Left lung (tissue), 10 donors: ENCODE measurements around the gene GABRR1. TPM values are rescaled to one million over a fixed set of nuclear protein-coding genes. Genes with fewer than 3 reads are reported as not detected.

Experiments used
- ATAC-seq: fragments of 200-7000 bp; cut with Tn5 transposase; one replicate; pipeline ENCODE4 v1.9.1; 2020; ENCODE audit warnings: moderate library complexity
- DNase-seq, 4 donors: peaks; one replicate each; pipeline ENCODE4 v3.0.0-alpha.2; 2013 to 2020
- H3K27ac ChIP-seq, 2 donors: fragments of 200-600 bp; sonication (generic) in 1 of 2; one replicate each; pipeline versions ENCODE4 v1.5.0 to v1.8.0; 2020 to 2021
- H3K27me3 ChIP-seq, 2 donors: fragments of 200-600 bp; sonication (generic) in 1 of 2; one replicate each; pipeline versions ENCODE4 v1.5.0 to v1.8.0; 2020 to 2021
- H3K36me3 ChIP-seq, 2 donors: fragments of 200-600 bp; sonication (generic) in 1 of 2; one replicate each; pipeline versions ENCODE4 v1.5.0 to v1.8.0; 2020 to 2021
- H3K4me1 ChIP-seq, 2 donors: fragments of 200-600 bp; one replicate each; pipeline ENCODE4 v1.8.0; 2021
- H3K4me3 ChIP-seq, 2 donors: fragments of 200-600 bp; sonication (generic) in 1 of 2; one replicate each; pipeline versions ENCODE4 v1.5.0 to v1.8.0; 2020 to 2021; ENCODE audit warnings: mild to moderate bottlenecking in 1 of 2
- H3K9me3 ChIP-seq, 2 donors: fragments of 200-600 bp; sonication (generic) in 1 of 2; one replicate each; pipeline versions ENCODE4 v1.5.0 to v1.8.0; 2020 to 2021
- CTCF ChIP-seq, 2 donors: fragments of 200-600 bp; sonication (generic) in 1 of 2; IDR thresholded peaks; one replicate each; pipeline versions ENCODE4 v1.5.0 to v1.8.0; 2021; ENCODE audit warnings: antibody characterized with exemption in 2 of 2
- intact Hi-C, 2 donors: fragments of 100-400 bp; cut with DNase I; formaldehyde crosslinking; loops; one replicate each; pipeline versions ENCODE4 v1.11.2 to v1.14.2; 2022
- polyA plus RNA-seq, 6 donors: library from polyadenylated mRNA; unstranded; fragments of 120-200 nt; gene quantifications; one replicate each; pipeline ENCODE4 v1.2.1, GENCODE V29; 2013; ENCODE audit not compliant: insufficient read length in 6 of 6
- total RNA-seq, 2 donors: library from RNA; stranded (reverse); fragmentation: NEBNext Ultra II Directional; extraction: Animal tissue kit (Norgen Biotek cat#: 25700); gene quantifications; one replicate each; pipeline ENCODE4 v1.2.1, GENCODE V29; 2021
- donor health status: DM: no; HTN: yes; CAD: no.
- donor health status: DM: no; HTN: no; CAD: no.

Gene GABRR1
- total and polyA plus RNA-seq, 8 donors, result not detected

GRCh38 chr6:89257781-89258180 lies 40.6 kb upstream of the GABRR1 start:
- no peak for ATAC-seq
- no peak for TF ChIP-seq CTCF (IDR thresholded peaks at IDR 0.05)
- no peaks in the 10 kb centered on the region for H3K36me3 ChIP-seq

GRCh38 chr6:89257346-89257745 lies 40.2 kb upstream of the GABRR1 start:
- no peaks in the 10 kb centered on the region for H3K9me3 ChIP-seq
- no peak overlapping the region for H3K27ac ChIP-seq
- H3K4me3 ChIP-seq, result no peak overlapping the region
- no peaks in the 10 kb centered on the region for H3K4me1 ChIP-seq
- H3K27me3 ChIP-seq, result no peaks in the 10 kb centered on the region
- H3K36me3 ChIP-seq, result no peaks in the 10 kb centered on the region
- intact Hi-C loops, result no loop called here
- DNase-seq (no peak), ATAC-seq (no peak)
- TF ChIP-seq CTCF (IDR thresholded peaks at IDR 0.05), result no peak

More at GRCh38 chr6:89257781-89258180, 40.6 kb upstream of the GABRR1 start:
- no peak overlapping the region for H3K4me3 ChIP-seq
- no peaks in the 10 kb centered on the region for H3K4me1 ChIP-seq
- intact Hi-C loops, result no loop called here
- no peak for DNase-seq
- no peak overlapping the region for H3K27ac ChIP-seq
- H3K9me3 ChIP-seq, result no peaks in the 10 kb centered on the region
- H3K27me3 ChIP-seq, result no peaks in the 10 kb centered on the region

GRCh38 chr6:89255417-89255816 lies 38.3 kb upstream of the GABRR1 start:
- Histone ChIP-seq H3K27me3 (no peaks in the 10 kb centered on the region), H3K27ac (no peak overlapping the region), H3K9me3 (no peaks in the 10 kb centered on the region), H3K4me1 (no peaks in the 10 kb centered on the region), H3K36me3 (no peaks in the 10 kb centered on the region), H3K4me3 (no peak overlapping the region)
- TF ChIP-seq CTCF (IDR thresholded peaks at IDR 0.05), result no peak
- DNase-seq (no peak), ATAC-seq (no peak)
- intact Hi-C loops, result no loop called here

DNA sequence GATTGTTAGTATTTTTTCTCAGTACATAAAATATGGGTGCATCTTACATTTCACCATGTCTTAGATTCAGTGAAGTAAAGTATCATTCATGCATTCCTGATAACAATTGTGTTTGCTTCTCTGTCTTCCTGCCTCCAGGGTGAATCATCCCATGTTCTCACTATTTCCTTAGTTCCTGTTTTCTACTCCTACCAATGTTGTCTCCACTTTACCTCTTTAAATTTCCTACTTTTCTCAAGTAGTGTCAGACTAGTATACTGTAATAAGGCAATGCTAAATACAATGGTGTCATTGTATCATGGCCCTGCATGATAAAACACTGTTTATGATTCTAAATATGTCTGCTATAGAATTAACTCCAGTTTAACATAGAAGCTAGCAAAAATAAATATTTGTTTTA lies 37.4 kb upstream of the GABRR1 start:
- Histone ChIP-seq H3K4me1 (no peaks in the 10 kb centered on the region), H3K36me3 (no peaks in the 10 kb centered on the region), H3K4me3 (no peak overlapping the region), H3K27ac (no peak overlapping the region), H3K27me3 (no peaks in the 10 kb centered on the region), H3K9me3 (no peaks in the 10 kb centered on the region)
- ATAC-seq, result no peak
- no peak for DNase-seq
- intact Hi-C loops, result no loop called here
- no peak for TF ChIP-seq CTCF (IDR thresholded peaks at IDR 0.05)

DNA sequence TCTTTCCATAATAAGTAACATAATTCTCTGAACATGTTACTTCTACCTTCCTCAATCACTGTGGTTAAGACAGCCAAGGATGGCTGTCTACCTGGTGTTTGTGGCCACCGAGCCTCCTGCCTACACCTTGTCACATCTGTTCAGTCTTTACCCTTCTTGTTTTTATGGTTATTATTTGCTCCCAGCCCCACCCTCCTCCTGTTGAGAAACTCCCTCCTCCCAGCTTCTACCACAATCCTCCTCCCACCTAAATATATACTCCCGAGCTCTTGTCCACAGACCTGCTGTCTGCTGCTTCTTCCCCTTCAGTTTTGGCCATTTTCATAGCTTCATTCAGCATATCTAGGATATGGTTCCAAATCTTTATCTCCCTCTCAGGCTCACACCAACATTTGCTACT lies 35.7 kb upstream of the GABRR1 start:
- TF ChIP-seq CTCF (IDR thresholded peaks at IDR 0.05), result no peak
- H3K27me3 ChIP-seq, result no peaks in the 10 kb centered on the region
- no peaks in the 10 kb centered on the region for H3K4me1 ChIP-seq
- no peak overlapping the region for H3K4me3 ChIP-seq
- no peaks in the 10 kb centered on the region for H3K36me3 ChIP-seq
- intact Hi-C loops, result no loop called here
- H3K9me3 ChIP-seq, result no peaks in the 10 kb centered on the region
- H3K27ac ChIP-seq, result no peak overlapping the region
- no peak for ATAC-seq
- DNase-seq, result no peak
